Measurements from ENCODE around the gene ASMTL.
"Not testable (repeated sequence)": the region's sequence is repeated elsewhere in the genome, so short reads cannot be mapped to it uniquely, and the experiment has no call there.

Gene ASMTL

DNA sequence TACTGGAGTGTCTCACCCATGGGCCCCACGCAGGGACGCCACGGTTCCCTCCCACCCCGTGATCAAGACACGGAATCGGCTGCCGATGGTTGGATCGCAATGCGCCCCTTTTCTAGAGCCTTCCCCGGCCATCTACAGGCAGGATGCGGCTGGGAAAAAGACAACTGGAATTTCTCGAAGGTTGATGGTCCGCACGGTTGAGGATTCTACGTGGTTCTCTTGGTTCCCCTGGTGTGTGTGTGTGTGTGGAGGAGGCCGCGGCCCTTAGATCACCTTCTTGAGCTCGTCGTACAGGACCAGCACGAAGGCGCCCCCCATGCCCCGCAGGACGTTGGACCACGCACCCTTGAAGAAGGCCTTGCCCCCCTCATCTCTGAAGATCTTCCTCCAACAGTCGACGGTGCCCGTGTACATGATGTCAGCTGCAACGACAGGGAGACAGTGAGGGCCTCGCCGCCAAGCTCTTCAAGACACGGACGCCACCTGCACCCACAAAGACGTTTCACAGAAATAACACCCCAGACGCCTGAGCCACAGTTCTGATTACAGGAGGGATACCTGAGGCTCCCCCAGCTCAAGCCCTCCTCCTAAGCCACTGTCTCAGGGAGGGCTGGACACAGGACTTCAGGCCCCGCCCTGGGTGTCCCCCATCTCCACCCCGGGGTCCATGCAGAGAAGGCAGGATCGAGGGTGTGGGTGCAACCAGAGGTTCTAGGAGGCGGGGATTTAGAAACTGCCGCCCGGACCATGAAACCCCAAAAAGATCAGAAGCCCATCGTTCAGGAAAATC, 66.2 kb downstream of the ASMTL start:
- no peak for DNase-seq (ENCODE audit: low read depth)
- TF ChIP-seq CTCF (conservative IDR thresholded peaks at IDR 0.05; ENCODE audit: low read depth, low read length), result no peak
- no peak overlapping the region for H3K4me3 ChIP-seq (ENCODE audit: low read depth, low read length)

GRCh38 chrX:1385253-1386223, 67.2 kb downstream of the ASMTL start:
- DNase-seq (ENCODE audit: low read depth), result no peak
- H3K4me3 ChIP-seq (ENCODE audit: low read depth, low read length), result no peak overlapping the region
- no peak for TF ChIP-seq CTCF (conservative IDR thresholded peaks at IDR 0.05; ENCODE audit: low read depth, low read length)

DNA sequence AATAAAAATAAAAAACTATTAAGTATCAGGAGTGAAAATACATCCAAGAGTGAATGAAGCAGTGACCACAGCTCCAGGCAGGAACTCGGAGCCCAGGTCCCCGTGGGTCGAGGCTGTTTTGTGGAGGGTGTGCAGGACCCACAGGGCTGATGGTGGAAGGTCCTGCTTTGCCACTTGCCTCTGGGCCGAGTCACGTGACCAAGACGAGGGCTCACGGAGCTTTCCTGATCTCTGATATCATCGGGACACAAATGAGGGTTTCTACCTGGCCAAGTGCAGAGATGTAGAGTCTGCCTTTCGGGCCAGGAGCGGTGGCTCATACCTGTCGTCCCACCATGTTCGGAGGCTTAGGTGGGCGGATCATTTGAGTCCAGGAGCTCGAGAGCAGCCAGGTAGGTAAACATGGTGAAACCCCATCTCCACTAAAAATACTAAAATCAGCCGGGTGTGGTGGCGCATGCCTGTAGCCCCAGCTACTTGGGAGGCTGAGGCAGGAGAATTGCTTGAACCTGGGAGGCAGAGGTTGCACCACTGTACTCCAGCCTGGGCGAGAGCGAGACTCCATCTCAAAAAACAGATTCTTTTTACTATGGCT, 68.0 kb downstream of the ASMTL start:
- TF ChIP-seq CTCF (conservative IDR thresholded peaks at IDR 0.05; ENCODE audit: low read depth, low read length), result no peak
- no peak overlapping the region for H3K4me3 ChIP-seq (ENCODE audit: low read depth, low read length)
- no peak for DNase-seq (ENCODE audit: low read depth)

DNA sequence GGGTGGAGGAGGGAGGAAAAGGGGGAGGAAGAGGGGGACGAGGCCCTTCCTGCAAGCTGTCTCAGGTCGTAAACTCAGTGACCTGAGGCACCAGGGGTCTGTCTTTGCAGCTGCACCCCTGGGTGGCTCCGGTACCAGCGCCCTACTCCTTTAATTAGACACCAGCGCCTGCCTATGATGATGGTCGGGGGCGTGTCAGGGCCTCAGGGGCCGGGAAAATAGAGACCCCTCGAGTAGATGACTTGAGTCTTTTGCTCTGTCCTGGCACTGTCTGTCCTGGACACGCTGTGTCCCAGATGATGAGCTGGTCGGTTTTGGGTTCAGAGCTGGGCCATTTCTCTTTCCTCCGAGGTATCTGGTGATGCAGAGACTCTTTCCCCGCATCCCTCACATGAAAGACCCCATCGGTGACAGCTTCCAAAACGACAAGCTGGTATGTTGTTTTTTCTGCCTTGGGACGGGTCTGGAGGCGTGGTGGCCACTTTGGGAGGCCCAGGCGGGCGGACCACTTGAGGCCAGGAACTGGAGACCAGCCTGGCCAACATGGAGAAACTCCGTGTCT, 72.0 kb downstream of the ASMTL start:
- DNase-seq (ENCODE audit: low read depth), result no peak
- TF ChIP-seq CTCF (conservative IDR thresholded peaks at IDR 0.05; ENCODE audit: low read depth, low read length), result no peak
- H3K4me3 ChIP-seq (ENCODE audit: low read depth, low read length), result no peak overlapping the region

- no peak for DNase-seq (ENCODE audit: low read depth)
- H3K4me3 ChIP-seq (ENCODE audit: low read depth, low read length), result no peak overlapping the region
- TF ChIP-seq CTCF (conservative IDR thresholded peaks at IDR 0.05; ENCODE audit: low read depth, low read length), result no peak
Observed at GRCh38 chrX:1378306-1378759, 74.4 kb downstream of the ASMTL start.

GRCh38 chrX:1368385-1368698, 84.4 kb downstream of the ASMTL start:
- no peak overlapping the region for H3K4me3 ChIP-seq (ENCODE audit: low read depth, low read length)
- TF ChIP-seq CTCF (conservative IDR thresholded peaks at IDR 0.05; ENCODE audit: low read depth, low read length), result no peak
- no peak for DNase-seq (ENCODE audit: low read depth)

- not testable (repeated sequence) for H3K4me3 ChIP-seq (ENCODE audit: low read depth, low read length); DNase-seq (ENCODE audit: low read depth)
Observed at GRCh38 chrX:1366363-1366762, 86.3 kb downstream of the ASMTL start.
